ENCODE data around the gene GPR108.

- no peak for TF ChIP-seq POLR2A (IDR thresholded peaks at IDR 0.05; ENCODE audit: low read length)
- no peak for TF ChIP-seq GATA1 (IDR thresholded peaks at IDR 0.05; ENCODE audit: low read depth, low read length)
Measured at GRCh38 chr19:6685482-6685881, 51.9 kb downstream of the GPR108 start.

Data from erythroblast (primary cell).